Right lobe of liver (tissue), 6 donors: ENCODE data around the gene HTRA2. TPM values are rescaled to one million over a fixed set of nuclear protein-coding genes. Genes with fewer than 3 reads are reported as not detected.

Experiments used
- ATAC-seq, 4 donors: fragments of 200-7000 bp; cut with Tn5 transposase; one replicate each; pipeline ENCODE4 v1.9.1; 2020; ENCODE audit warnings: mild to moderate bottlenecking in 4 of 4, moderate library complexity in 4 of 4
- DNase-seq, 3 donors: peaks; one replicate each; pipeline ENCODE4 v3.0.0-alpha.2; 2020
- H3K27ac ChIP-seq, 3 donors: fragments of 200-600 bp; one replicate each; pipeline ENCODE4 v1.8.0; 2022
- H3K27me3 ChIP-seq, 2 donors: fragments of 200-600 bp; one replicate each; pipeline ENCODE4 v1.8.0; 2022
- H3K36me3 ChIP-seq, 4 donors: fragments of 200-600 bp; sonication (generic) in 1 of 4; one replicate each; pipeline versions ENCODE4 v1.5.1 to v1.8.0; 2017 to 2022; ENCODE audit warnings: control low read depth in 1 of 4
- H3K4me1 ChIP-seq, 4 donors: fragments of 200-600 bp; sonication (generic) in 1 of 4; one replicate each; pipeline versions ENCODE4 v1.5.1 to v1.8.0; 2017 to 2022; ENCODE audit warnings: control low read depth in 1 of 4
- H3K4me3 ChIP-seq, 3 donors: fragments of 200-600 bp; one replicate each; pipeline ENCODE4 v1.8.0; 2022
- H3K9me3 ChIP-seq, 4 donors: fragments of 200-600 bp; sonication (generic) in 1 of 4; one replicate each; pipeline versions ENCODE4 v1.5.1 to v1.8.0; 2017 to 2022; ENCODE audit warnings: control low read depth in 1 of 4
- POLR2A ChIP-seq: fragments of 450-650 bp; IDR thresholded peaks from one replicate; pipeline ENCODE4 v1.6.1; 2017; ENCODE audit warnings: antibody characterized with exemption, mild to moderate bottlenecking
- WGBS: methylation state at CpG from one replicate; pipeline ENCODE4 v1.1.6; 2018; ENCODE audit warnings: low coverage, low lambda C conversion rate; ENCODE audit not compliant: insufficient coverage; ENCODE audit errors: missing lambda C conversion rate; 5-methylcytosine and 5-hydroxymethylcytosine counted together
- intact Hi-C, 2 donors: fragments of 100-400 bp; cut with DNase I; formaldehyde crosslinking; loops; one replicate each; pipeline versions ENCODE4 v1.11.2 to v1.14.1; 2022
- total RNA-seq, 6 experiments: library from RNA; depleted of rRNA in 2 of 6; stranded (reverse); fragments of >200 nt in 2 of 6; fragmentation: NEBNext Ultra II Directional in 3 of 6; extraction: Animal tissue kit (Norgen Biotek cat#: 25700) in 3 of 6; gene quantifications; one replicate each; pipeline versions ENCODE4 v1.1.0 to v1.2.4, GENCODE V29; 2016 to 2023
- TF ChIP-seq, protein P1 (sequence below), 4 donors: fragments of 200-600 bp in 3 of 4; fragments of 450-650 bp in 1 of 4; IDR thresholded peaks; one replicate each; pipeline versions ENCODE4 v1.5.1 to v1.8.0; 2016 to 2022; ENCODE audit warnings: antibody characterized with exemption in 4 of 4, mild to moderate bottlenecking in 2 of 4
- donor health status: DM: no; HTN: yes; CAD: no.
- donor health status: DM: no; HTN: no; CAD: no.
- donor health status: DM: no; HTN: no; CAD: no.
- donor health status: DM: no; HTN: yes; CAD: no.
- donor health status: DM: no; HTN: yes; CAD: no.

Gene HTRA2
- total RNA-seq, 6 experiments from 2014 or later, result 12.3 to 20.3 (median 15.2) TPM

DNA sequence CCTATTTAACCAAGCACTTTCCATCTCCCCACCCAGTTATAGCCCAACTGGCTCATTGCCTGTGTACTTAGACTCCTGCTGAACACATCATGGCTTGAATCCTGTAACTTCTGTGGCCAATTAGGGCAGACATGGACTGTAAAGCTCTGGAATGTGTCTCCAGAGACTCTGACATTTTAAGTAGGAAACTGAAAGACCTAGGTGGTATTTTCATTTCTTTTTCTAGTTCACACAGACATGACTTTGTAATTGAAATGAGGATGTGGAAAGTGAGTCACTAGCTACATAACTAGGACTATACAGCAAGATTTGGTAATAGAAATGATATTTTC is 37.0 kb downstream of the HTRA2 start:
- Histone ChIP-seq H3K27me3 (no peaks in the 10 kb centered on the region), H3K27ac (no peak overlapping the region), H3K9me3 (no peaks in the 10 kb centered on the region), H3K36me3 (no peaks in the 10 kb centered on the region), H3K4me1 (no peaks in the 10 kb centered on the region), H3K4me3 (no peak overlapping the region)
- intact Hi-C loops, result no loop called here
- DNase-seq (no peak), ATAC-seq (no peak)
- no peak for TF ChIP-seq POLR2A
- TF ChIP-seq, protein P1, sequence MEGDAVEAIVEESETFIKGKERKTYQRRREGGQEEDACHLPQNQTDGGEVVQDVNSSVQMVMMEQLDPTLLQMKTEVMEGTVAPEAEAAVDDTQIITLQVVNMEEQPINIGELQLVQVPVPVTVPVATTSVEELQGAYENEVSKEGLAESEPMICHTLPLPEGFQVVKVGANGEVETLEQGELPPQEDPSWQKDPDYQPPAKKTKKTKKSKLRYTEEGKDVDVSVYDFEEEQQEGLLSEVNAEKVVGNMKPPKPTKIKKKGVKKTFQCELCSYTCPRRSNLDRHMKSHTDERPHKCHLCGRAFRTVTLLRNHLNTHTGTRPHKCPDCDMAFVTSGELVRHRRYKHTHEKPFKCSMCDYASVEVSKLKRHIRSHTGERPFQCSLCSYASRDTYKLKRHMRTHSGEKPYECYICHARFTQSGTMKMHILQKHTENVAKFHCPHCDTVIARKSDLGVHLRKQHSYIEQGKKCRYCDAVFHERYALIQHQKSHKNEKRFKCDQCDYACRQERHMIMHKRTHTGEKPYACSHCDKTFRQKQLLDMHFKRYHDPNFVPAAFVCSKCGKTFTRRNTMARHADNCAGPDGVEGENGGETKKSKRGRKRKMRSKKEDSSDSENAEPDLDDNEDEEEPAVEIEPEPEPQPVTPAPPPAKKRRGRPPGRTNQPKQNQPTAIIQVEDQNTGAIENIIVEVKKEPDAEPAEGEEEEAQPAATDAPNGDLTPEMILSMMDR (IDR thresholded peaks at IDR 0.05), result no peak

DNA sequence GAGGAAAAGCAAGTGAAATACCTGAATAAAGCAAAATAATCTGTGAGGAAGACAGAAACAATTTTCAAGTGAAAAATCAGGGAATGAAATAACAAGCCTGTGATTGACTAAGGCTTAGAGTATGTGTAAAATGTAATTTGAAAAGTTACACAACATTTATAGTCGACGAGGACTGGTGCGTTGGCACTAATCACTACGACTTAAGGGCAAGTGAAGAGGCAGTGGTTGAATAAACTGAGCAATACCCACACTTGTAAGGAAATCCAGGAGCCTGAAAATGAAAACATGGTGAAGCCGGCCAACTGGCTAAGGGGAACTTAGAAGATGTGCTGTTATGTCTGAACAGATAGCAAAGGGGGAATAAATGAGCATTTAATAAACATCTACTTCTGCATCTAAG is 38.1 kb downstream of the HTRA2 start:
- H3K4me1 ChIP-seq, result no peaks in the 10 kb centered on the region
- H3K27me3 ChIP-seq, result no peaks in the 10 kb centered on the region
- no peak overlapping the region for H3K4me3 ChIP-seq
- TF ChIP-seq, protein P1 (IDR thresholded peaks at IDR 0.05), result no peak
- TF ChIP-seq POLR2A, result no peak
- 67% methylated on average over 5 of the region's 5 CpGs for WGBS
- DNase-seq (no peak), ATAC-seq (no peak)
- no peak overlapping the region for H3K27ac ChIP-seq
- H3K9me3 ChIP-seq, result no peaks in the 10 kb centered on the region
- no peaks in the 10 kb centered on the region for H3K36me3 ChIP-seq
- intact Hi-C loops, result no loop called here

DNA sequence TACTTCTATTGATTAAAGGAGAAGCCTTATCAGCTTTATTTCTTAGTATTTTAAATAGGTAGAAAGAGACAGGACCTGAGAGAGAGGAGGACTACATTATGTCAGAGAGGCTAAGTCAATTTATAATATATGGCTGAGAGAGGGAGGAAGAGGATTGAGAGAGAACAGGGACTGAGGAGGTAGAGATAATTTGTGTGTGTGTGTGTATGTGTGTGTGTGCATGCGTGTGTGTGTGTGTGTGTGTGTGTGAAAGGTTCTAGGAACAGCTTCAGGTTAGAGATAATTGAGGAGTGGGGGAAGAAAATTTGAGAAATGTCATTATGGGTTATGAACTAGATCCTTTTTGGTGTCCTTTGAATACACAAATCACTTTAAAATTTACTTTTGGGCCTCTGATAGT is 40.0 kb downstream of the HTRA2 start:
- ATAC-seq, result no peak
- Histone ChIP-seq H3K9me3 (no peaks in the 10 kb centered on the region), H3K4me3 (no peak overlapping the region), H3K27ac (no peak overlapping the region), H3K4me1 (no peaks in the 10 kb centered on the region), H3K36me3 (no peaks in the 10 kb centered on the region), H3K27me3 (no peaks in the 10 kb centered on the region)
- TF ChIP-seq, protein P1 (IDR thresholded peaks at IDR 0.05), result no peak
- no peak for TF ChIP-seq POLR2A
- 86% methylated on average over 1 of the region's 1 CpG for WGBS
- DNase-seq, result no peak
- intact Hi-C loops, result no loop called here

DNA sequence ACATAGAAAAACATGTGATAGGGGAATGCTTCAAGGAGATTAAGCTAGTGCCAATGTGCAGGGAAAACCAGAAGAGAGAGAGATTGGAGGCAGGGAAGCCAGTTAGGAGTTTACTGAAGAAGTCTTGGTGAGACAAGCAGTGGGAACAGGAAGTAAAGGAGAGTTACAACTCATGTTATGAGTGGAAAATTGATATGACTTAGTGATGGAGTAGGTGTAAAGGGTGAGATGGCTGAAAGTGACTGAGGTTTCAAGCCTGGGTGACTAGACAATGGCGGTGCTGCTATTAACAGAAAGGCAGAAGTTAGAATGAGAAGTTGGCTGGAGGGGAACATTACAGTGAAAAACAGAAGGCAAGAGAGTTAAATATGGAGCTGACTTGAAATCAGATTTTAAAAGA is 41.3 kb downstream of the HTRA2 start:
- intact Hi-C loops, result no loop called here
- TF ChIP-seq, protein P1 (IDR thresholded peaks at IDR 0.05), result no peak
- TF ChIP-seq POLR2A, result no peak
- Histone ChIP-seq H3K27me3 (no peaks in the 10 kb centered on the region), H3K27ac (no peak overlapping the region), H3K36me3 (no peaks in the 10 kb centered on the region), H3K9me3 (no peaks in the 10 kb centered on the region), H3K4me3 (no peak overlapping the region), H3K4me1 (no peaks in the 10 kb centered on the region)
- ATAC-seq (no peak), DNase-seq (no peak)
- 70% methylated on average over 1 of the region's 1 CpG for WGBS

DNA sequence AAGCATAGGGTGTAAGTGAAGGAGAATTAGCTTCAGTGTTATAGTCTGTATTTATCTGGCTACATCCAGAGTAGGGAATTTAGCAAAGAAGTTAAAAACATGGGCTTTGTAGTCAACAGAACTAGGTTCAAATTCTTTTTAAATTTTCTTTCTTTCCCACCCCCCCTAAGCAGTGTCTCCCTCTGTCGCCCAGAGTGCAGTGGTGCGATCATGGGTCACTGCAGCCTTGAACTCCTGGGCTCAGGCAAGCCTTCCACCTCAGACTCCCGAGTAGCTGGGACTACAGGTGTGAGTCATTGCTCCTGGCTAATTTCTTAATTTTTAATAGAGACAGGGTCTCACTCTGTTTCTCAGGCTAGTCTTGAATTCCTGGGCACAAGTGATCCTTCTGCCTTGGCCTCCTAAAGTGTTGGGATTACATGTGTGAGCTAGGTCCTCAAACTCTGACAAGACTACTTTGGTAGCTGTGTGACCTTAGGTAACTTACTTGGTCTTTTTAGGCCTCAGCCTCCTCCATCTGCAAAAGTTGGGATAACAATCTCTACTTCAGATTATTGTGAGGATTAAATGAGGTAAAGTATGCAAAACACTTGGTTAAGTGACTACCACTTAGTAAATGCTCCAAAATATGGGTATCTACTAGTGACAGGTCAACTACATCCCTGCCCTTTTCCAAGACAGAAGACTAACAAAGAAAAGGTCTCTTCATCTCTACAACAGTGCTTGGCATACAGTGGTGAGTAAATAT is 42.6 kb downstream of the HTRA2 start:
- ATAC-seq, result no peak
- Histone ChIP-seq H3K36me3 (no peaks in the 10 kb centered on the region), H3K4me1 (no peaks in the 10 kb centered on the region), H3K27ac (no peak overlapping the region), H3K27me3 (no peaks in the 10 kb centered on the region), H3K9me3 (no peaks in the 10 kb centered on the region), H3K4me3 (no peak overlapping the region)
- WGBS, result 74% methylated on average over 3 of the region's 3 CpGs
- no peak for DNase-seq
- TF ChIP-seq, protein P1 (IDR thresholded peaks at IDR 0.05), result no peak
- TF ChIP-seq POLR2A, result no peak
- intact Hi-C loops, result no loop called here
